HG03175 (cell line): Measurements from ENCODE around the gene ZFP36L2.

Source experiments
- ATAC-seq: cut with Tn5 transposase; IDR thresholded peaks from one replicate; pipeline ENCODE4 v1.9.1; 2021; ENCODE audit warnings: mild to moderate bottlenecking, moderate library complexity; ENCODE audit not compliant: unreplicated experiment

The ZFP36L2 gene, protein sequence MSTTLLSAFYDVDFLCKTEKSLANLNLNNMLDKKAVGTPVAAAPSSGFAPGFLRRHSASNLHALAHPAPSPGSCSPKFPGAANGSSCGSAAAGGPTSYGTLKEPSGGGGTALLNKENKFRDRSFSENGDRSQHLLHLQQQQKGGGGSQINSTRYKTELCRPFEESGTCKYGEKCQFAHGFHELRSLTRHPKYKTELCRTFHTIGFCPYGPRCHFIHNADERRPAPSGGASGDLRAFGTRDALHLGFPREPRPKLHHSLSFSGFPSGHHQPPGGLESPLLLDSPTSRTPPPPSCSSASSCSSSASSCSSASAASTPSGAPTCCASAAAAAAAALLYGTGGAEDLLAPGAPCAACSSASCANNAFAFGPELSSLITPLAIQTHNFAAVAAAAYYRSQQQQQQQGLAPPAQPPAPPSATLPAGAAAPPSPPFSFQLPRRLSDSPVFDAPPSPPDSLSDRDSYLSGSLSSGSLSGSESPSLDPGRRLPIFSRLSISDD

DNA sequence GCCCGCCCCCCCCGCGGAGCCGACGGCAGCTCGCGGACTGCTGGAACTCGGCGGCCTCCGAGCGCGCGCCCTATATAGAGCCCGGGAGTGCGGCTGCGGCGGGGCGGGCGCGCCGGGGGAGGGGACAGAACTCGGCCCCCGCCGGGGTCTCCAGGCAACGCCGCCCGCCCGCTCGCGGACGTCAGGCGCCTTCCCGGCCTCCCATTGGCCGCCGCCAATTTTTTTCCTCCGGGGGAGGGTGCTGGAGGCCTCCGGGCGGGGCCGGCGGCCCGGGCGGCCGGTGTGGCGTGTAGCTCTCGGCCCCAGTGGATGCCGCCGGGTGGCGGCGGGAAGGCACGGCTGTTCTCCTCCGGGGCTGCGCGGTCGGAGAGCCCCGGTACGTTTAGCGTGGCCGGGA, at the start of gene ZFP36L2:
ZFP36L2 (minus strand) TSS at position 49 of the 397 bp plus-strand sequence. CDS start 291 bp downstream, outside the sequence.
- peak; percentile 57 for ATAC-seq

DNA sequence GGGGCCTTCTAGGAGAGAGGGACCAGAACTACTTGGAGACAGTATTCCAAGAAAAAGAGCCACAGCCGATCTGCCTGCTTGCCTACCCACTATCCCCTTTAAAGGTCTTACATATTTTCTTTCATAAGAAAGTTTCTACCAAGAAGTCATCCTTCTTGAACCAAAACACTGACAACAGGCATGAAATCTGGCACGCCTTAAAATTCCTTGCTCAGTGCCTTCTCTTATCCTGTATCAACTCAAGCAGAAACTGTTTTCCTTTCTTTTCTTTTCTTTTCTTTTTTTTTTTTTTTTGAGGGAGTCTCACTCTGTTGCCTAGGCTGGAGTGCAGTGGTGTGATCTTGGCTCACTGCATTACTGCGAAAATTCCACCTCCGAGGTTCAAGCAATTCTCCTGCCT, 48.3 kb upstream of the ZFP36L2 start:
- no peak for ATAC-seq

DNA sequence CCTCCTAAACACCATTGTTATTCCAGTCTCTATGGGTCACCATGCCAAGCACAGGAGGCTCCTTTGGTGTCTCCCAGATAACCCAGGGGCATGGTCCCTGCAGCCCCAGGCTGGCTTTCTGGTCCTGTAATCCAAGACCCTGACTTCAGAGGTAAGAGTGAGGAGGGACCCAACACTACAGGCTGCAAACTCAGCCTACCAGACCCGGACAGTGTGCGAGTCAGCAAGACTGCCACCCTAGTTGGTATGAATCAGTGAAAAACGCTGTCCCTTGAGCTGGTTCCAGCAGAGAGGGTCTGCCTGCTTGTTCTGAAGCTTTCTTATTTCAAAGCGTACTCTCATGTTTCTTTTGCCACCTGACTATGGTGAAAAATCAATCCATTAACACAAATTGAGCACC, 47.6 kb upstream of the ZFP36L2 start:
- ATAC-seq: no peak

DNA sequence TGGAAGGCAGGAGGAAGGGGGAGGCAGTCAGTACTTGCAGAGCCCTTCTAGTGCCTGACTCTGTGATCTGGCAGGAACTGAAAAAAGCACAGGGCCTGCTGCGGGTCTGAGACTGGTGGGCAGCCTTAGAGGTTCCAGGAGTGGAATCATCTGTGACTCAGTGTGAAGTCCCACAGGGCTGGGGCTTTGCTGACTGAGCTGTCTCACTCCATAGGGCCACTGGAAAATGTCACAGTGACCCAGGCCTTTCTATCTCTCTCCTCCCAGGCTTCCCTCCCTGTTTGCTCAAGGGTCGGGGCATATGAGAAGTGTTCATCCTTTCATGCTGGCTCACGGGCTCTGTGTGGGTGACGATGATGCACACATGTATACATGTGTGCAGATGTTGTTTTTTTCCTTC, 47.1 kb upstream of the ZFP36L2 start:
- no peak for ATAC-seq

DNA sequence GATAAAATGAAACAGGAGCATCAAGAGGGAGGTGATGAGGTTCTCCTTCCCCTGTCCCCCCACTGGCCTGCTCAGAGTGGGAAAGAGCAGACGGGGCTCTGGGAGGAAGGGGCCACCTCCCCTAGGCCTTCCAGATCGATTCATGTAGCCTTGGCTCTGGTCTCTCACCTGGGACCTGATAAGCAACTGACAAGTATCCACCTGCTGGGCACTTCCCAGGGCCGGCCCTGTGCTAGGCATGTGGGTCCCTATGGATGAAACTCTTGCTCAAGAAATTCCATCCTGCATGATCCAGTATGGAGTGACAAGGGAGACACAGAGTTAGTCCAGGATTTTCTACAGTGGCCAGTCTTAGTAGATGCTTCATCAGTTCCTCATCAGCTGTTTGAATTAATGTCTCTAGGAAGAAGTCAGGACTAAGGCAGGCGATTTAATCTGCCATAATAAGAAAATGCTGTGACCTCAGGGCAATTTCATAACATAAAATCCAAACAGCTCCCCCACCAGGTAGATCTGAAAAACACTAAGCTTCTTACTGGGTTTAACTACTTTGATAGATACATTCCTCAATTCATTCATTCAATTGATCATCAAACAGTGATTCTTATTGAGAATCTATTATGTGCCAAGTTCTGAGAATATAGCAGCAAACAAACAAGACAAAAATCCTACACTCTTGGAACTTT, 44.7 kb upstream of the ZFP36L2 start:
- no peak for ATAC-seq

DNA sequence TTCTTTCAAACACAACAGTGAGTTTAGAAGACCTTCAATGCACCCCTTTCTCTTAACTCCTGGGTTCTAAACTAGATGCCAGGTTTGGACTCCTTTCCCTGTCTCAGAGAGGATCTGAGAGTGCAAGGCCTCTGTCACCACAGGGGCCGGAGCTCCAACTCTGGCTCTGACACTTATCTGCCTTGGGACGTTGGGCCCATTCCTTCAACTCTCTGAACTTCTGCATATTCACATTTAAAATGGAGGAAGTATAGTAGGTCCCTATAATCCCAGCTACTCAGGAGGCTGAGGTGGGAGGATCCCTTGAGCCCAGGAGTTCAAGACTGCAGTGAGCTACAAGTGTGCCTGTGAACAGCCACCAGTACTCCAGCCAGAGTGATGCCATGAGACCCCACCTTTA, 44.1 kb upstream of the ZFP36L2 start:
- no peak for ATAC-seq

DNA sequence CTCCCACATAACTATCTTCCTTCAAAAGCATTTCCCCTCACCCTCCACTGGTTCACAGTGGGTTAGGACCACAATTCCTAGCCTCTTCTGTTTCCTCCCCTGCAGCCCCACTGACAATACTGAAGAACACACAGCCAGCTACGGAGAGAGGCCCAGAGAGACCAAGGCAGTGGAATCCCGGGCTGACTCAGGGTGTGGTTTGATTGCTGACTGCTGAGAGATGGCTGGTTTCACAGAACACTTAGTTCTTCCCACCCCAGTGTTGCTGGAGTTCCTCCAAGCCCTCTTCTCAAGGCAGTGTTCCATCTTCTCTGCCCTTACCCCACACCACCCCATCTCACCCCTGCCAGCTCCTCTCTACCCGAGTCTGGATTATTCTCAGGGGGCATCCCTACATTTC, 43.3 kb upstream of the ZFP36L2 start:
- ATAC-seq: no peak

DNA sequence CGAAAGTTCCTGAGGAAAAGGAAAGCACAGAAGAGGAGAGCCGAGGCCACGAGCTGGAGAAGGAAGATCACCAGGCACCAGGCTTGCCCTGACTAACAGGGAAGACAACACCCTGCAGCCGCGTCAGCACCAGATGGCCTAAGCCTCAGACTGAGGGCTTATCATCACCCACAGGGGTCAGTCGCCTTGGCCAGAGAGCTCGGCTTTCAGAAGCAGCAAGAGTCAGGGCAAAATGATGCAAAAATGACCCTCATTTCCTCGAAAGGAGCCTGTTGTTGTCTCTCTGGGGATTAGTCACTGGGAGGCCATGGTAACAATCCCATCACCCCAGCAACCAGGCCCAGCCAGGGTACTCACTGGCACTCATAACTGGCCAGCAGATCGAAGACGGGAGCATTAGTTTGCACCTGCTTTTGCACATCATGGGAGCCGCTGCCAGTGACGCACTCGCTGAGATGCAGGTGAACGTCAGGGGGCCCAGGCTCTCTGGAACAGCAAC, 42.7 kb upstream of the ZFP36L2 start:
- no peak for ATAC-seq

DNA sequence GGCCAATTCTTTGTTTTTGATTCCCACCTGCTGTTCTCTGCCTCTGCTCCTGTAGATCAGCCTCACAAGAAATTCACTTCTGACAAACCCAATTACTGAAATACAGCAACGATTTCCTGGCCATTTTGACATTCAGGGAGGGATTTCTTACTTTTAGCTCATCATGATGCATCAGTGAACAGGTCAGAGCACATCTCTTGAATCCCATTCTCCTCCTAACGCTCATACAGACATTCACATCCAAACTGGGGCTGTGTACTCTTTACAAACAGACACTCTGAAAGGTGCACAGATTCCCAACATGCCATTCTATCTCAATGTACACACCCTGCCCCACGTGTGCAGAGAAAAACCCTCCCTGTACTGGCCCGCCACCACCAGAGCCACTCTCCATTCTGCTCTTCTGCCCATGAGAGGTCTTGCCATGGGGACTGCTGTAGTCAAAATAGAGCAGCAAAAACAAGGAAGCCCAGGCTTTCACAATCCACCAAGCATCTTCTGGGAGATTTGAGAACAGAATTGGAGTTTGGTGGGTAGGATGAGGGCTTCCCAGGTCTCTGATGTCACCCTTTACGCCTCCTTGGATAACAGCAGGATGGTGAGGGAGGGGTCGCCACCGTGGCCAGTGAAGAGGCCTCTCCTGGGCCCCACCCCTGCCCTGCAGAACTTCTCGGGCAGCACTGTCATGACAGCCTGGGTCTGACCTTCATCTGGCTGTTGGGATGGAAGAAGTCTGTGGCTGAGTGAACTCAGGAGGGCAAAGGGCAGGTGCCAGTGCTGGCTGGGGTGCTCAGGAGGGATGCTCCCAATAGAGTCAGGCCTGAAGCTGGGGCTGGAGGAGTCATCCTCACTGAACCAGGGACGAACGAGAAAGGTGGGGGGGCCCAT, 41.9 kb upstream of the ZFP36L2 start:
- no peak for ATAC-seq

DNA sequence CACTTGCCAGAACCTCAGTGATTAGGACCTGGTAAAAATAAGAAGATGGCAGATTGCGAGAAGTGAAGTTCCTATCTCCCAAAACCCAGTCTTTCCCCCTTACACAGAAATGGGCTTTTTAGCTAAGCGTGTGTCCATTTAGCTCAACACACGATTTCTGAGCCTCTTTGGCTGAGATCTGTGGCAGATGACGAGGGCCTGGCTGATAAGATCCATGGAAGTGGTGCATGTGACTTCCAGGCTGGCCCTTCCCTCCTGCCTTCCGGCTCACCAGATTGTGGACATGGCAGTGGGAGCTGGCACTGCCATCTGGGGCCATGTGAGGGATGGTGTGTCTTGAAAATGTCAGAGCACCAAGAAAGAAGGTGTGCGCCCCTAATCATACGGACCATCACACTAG, 41.0 kb upstream of the ZFP36L2 start:
- no peak for ATAC-seq

DNA sequence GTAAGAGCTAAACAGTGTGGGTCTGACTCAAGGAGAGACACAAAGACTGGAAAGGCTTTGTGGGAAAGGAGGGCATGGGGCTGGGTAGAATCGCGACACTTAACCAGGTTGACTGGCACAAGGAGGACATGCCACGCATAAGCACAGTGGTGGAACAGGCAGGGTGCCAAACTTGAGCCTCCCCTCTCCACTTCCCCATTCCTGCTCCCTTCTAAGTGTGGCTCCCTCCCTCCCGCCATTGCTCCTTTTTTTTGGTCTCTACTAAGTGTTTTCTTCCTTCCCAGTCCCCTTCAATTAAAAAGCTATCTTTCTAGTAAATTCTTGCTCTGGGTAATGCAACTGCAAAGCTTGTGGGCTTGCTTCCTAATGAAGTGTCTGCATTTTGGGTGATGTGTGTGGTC, 40.3 kb upstream of the ZFP36L2 start:
- no peak for ATAC-seq

DNA sequence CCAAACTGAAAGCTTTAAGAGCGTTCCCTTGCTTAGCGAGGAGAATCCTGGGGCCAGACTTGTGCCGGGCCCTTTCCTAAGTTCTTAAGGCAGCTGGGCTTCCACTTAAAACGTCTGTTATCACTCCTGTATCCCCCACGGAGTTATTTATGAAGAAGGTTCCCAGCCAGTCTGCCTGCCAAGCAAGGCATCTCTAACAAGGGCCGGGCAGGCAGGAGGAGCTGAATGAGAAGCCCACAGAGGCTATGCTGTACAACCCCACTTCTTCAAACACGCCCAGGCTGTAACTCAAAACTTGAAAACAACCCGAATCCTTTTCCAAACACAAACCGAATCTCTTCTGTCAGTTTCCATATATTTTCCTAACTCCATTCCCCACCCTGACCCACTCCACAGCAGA, 39.0 kb upstream of the ZFP36L2 start:
- no peak for ATAC-seq

DNA sequence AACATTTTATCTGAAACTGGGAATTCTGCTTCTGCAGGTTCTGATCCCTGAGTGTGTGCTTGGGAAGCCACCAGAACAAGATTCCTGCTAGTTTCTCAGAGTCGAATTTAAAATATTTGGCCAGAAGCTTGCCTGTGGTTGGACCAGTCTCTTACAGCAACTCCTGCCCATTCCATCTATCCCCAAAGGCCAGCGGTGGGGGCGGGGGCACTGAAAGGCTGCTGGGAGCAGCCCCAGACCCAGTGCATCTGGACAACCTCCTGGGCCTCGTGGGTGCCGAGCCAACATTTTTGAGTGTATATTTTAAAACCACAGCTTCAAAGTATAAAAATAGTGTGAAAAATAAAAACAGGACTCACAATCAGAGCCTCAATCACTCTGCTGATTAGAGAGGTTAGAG, 38.6 kb upstream of the ZFP36L2 start:
- ATAC-seq: no peak

DNA sequence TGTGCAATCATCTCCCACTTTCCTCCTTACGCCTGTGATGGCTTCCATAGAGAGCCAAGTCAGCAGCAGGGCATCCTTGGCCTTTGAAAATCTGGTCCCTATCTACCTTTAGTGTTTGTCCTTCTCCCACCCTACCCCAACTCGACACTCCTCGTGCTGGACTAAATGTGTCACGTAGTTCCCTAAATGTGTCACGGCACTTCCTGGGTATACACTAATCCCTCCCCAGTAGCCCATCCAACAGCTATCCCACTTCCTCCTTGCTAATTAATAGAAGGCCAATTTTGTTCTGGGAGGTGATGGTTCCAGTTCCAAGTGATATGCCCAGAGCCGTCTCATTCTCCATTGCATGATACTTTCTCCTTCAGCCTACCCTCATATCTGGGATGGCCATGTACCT, 36.5 kb upstream of the ZFP36L2 start:
- no peak for ATAC-seq

DNA sequence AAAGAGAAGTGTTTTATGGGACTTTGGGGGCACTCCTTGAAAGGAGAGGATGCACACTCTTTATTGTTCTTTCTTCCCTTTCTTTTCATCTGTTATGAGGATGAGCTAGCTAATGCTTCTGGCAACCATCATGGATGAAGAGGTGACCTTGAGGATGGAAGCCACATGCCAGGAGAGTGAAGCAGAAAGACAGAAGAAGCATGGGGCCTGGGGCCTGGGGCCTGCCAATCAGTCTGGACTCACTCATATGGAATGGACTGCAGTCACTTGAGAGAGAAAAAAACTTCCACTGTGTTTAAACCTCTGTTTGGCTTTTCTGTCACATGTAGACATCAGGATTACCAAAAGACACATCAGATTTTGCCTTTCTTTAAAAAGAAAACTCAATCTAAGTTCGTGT, 35.8 kb upstream of the ZFP36L2 start:
- ATAC-seq: no peak

DNA sequence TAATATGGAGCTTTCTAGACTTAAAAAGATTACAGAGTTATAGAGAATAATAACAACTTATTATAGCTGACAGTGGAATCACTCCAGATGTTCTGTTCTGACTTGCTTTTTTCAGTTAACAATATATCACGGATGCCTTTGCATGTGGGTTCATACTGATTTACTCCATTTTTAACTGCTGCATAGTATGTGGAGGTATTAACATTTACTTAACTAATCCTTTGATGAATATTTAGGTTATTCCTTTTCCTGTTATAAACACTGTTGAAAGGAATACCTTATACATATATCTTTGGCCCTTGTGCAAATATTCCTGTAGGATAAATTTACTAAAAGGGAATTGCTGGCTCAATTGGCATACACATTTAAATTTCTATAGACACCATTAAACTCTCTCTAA, 33.1 kb upstream of the ZFP36L2 start:
- ATAC-seq: no peak

DNA sequence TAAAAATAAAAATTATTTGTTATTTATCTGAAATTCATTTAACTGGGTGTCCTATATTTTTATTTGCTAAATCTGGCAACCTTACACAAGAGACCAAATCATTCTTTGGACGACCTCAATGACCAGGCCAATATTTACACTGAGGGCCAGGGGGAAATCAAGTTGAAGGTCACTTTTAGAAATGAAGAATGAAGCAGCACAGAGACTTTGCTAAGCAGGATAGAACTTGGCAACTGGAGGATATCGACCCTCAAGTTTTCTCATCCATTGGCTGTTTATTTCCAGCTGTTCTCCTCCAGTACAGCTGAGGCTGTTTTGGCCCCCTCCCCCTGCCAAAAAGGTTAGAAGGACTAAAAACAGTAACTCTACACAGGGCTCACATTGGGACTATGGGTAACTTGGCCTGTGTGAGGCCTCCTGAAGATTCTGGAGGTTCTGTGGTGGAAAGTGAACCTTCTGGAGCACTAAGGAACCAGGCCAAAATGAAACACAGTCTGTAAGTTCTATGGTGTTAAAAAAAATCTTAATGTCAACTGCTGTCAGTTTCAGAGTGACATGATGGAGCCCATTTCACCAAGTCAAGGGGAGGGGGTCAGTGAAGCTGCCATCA, 32.2 kb upstream of the ZFP36L2 start:
- no peak for ATAC-seq

DNA sequence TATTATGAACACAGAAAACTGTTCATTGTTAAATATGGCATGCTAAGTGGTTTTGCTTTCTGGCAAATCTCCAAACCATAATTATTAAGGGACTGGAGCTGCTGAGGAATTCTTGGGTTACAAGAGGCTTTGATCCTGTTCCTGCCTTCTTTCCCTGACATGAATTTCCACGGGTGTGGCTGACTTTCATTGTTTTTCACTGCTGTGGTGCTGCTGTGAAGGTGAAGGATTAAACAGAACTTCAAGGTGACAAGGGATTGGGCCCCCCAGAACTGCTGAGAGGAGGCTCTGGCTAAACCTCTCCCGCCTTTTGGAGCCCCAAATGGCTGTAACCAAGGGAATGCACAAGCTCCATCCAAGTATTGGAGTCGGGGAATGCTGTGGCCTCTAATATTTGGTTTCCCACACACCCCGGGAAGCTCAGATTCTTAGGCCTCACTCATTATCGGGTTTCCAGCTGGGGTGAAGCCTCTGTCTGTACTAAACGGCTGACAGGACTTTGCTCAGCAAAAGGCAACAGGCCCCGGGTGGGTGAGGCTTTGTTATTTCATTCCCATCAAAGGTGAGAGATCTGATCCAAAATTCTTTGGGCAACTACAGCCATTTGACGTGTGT, 29.0 kb upstream of the ZFP36L2 start:
- no peak for ATAC-seq

DNA sequence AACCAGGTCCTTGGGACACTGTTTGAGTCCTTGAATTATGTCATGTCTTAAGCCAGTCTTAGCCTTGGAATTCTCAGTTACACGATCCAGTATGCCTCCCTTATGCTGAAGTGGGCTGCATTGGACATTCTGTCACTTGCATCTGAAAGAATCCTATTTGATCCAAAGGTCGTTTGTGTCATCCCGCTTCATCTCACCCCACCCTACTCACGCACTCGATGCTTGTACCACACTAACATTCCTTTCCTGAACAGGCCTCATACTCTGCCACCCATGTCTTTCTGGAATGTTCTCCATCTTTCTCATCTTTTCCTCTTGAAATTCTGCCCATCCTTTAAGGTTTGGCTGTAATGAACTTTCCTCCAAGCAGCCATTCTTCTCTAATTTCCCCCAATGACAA, 27.9 kb upstream of the ZFP36L2 start:
- ATAC-seq: no peak

DNA sequence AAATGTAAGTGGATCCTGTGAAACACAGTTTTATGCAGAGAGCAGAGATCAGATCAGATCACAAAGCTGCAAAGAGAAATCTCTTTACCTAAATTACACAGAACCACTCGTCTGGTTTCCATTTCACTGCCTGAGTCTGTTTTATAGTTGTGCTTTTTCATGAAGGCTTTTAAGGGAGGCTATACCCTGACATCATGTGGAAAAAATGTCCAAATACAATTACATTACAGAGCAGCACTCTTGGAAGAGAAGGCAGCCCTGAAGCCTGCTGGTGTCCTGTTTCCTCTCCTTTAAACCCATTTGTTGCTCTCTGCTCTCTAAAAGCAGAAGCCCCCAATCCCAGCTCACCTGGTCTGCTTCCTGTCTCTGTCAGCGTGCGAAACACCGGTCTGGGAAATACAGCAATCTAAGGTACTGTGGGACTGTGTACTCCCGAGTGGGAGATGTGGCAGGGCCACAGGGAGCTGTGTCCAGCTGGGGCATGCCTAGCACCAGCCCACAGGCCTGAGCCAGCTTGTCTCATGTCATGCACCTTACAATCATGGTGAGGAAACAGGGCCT, 24.8 kb upstream of the ZFP36L2 start:
- no peak for ATAC-seq
